Ishikawa (cell line): Measurements from ENCODE around the gene STK39.

Experiments used
- USF1 ChIP-seq: IDR thresholded peaks from 2 replicates; pipeline ENCODE4 v1.6.1; 2012
- YY1 ChIP-seq: IDR thresholded peaks from 2 replicates; pipeline ENCODE4 v1.6.1; 2012; ENCODE audit warnings: low read depth
- TF ChIP-seq, protein P1 (sequence below): IDR thresholded peaks from 2 replicates; pipeline ENCODE4 v1.6.1; 2012; ENCODE audit warnings: low read depth, mild to moderate bottlenecking

- TF ChIP-seq USF1, result no peak
- TF ChIP-seq, protein P1, sequence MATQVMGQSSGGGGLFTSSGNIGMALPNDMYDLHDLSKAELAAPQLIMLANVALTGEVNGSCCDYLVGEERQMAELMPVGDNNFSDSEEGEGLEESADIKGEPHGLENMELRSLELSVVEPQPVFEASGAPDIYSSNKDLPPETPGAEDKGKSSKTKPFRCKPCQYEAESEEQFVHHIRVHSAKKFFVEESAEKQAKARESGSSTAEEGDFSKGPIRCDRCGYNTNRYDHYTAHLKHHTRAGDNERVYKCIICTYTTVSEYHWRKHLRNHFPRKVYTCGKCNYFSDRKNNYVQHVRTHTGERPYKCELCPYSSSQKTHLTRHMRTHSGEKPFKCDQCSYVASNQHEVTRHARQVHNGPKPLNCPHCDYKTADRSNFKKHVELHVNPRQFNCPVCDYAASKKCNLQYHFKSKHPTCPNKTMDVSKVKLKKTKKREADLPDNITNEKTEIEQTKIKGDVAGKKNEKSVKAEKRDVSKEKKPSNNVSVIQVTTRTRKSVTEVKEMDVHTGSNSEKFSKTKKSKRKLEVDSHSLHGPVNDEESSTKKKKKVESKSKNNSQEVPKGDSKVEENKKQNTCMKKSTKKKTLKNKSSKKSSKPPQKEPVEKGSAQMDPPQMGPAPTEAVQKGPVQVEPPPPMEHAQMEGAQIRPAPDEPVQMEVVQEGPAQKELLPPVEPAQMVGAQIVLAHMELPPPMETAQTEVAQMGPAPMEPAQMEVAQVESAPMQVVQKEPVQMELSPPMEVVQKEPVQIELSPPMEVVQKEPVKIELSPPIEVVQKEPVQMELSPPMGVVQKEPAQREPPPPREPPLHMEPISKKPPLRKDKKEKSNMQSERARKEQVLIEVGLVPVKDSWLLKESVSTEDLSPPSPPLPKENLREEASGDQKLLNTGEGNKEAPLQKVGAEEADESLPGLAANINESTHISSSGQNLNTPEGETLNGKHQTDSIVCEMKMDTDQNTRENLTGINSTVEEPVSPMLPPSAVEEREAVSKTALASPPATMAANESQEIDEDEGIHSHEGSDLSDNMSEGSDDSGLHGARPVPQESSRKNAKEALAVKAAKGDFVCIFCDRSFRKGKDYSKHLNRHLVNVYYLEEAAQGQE, result no peak
- no peak for TF ChIP-seq YY1
Measured at GRCh38 chr2:168134485-168134884, 112.9 kb downstream of the STK39 start.
